ENCODE data around the gene SULT6B1. TPM values are rescaled to one million over a fixed set of nuclear protein-coding genes. Genes with fewer than 3 reads are reported as not detected.

The SULT6B1 gene
- total RNA-seq, 1 experiment from 2014 or later = not detected

Other genes with a start within 250 kb of the SULT6B1 start
- gene STRN, start 222.1 kb downstream of the SULT6B1 start, total RNA-seq (2014; rRNA removed; shearing (Covaris generic); ENCODE audit: low replicate concordance) = 5.9 and 8.1 TPM in 2 replicates
- 2.9 and 3.5 TPM in 2 replicates for gene HEATR5B, start 104.3 kb downstream of the SULT6B1 start, total RNA-seq (2014; rRNA removed; shearing (Covaris generic); ENCODE audit: low replicate concordance)
- gene GPATCH11, start 104.2 kb downstream of the SULT6B1 start, total RNA-seq (2014; rRNA removed; shearing (Covaris generic); ENCODE audit: low replicate concordance) = 6.3 and 9.0 TPM in 2 replicates
- gene EIF2AK2, start 31.7 kb downstream of the SULT6B1 start, total RNA-seq (2014; rRNA removed; shearing (Covaris generic); ENCODE audit: low replicate concordance) = 17.8 and 27.8 TPM in 2 replicates
- 9.1 and 13.3 TPM in 2 replicates for gene CEBPZOS, start 7.8 kb upstream of the SULT6B1 start, total RNA-seq (2014; rRNA removed; shearing (Covaris generic); ENCODE audit: low replicate concordance)
- gene CEBPZ, start 42.9 kb upstream of the SULT6B1 start, total RNA-seq (2014; rRNA removed; shearing (Covaris generic); ENCODE audit: low replicate concordance) = 35.0 and 47.0 TPM in 2 replicates
- 15.8 and 27.8 TPM in 2 replicates for gene NDUFAF7, start 43.0 kb upstream of the SULT6B1 start, total RNA-seq (2014; rRNA removed; shearing (Covaris generic); ENCODE audit: low replicate concordance)
- 27.8 and 52.4 TPM in 2 replicates for gene PRKD3, start 136.2 kb upstream of the SULT6B1 start, total RNA-seq (2014; rRNA removed; shearing (Covaris generic); ENCODE audit: low replicate concordance)
- gene QPCT, start 156.0 kb upstream of the SULT6B1 start, total RNA-seq (2014; rRNA removed; shearing (Covaris generic); ENCODE audit: low replicate concordance) = 0.59 and 3.4 TPM in 2 replicates